ENCODE data around the gene STAT5A. TPM values are rescaled to one million over a fixed set of nuclear protein-coding genes. Genes with fewer than 3 reads are reported as not detected.

STAT5A gene
- total and polyA plus RNA-seq, 2 experiments from 2014 or later, result 2.3 to 18.1 TPM

GRCh38 chr17:42268236-42268635 lies 20.1 kb upstream of the STAT5A start:
- no peaks in the 10 kb centered on the region for H3K36me3 ChIP-seq (ENCODE audit: insufficient read depth)
- Mint-ChIP-seq H3K9me3 (no peaks in the 10 kb centered on the region; the same call in 2 of the 3 replicates), H3K36me3 (ENCODE audit: low read depth) (peaks cover 3% of the 10 kb centered on the region; the same call in 1 of the 3 replicates), H3K4me1 (peaks cover 28% of the 10 kb centered on the region), H3K27ac (no peak overlapping the region), H3K4me3 (no peak overlapping the region), H3K27me3 (ENCODE audit: insufficient read depth, low read depth, poor library complexity) (peaks cover 3% of the 10 kb centered on the region)
- H3K4me2 ChIP-seq, result no peak overlapping the region
- TF ChIP-seq ETS1 (IDR thresholded peaks at IDR 0.05) (no peak), EZH2 (IDR thresholded peaks at IDR 0.05; ENCODE audit: low read depth, unreplicated experiment) (no peak), NANOG (IDR thresholded peaks at IDR 0.05; ENCODE audit: borderline replicate concordance) (no peak), REST (IDR thresholded peaks at IDR 0.05; ENCODE audit: unreplicated experiment) (no peak), JUNB (IDR thresholded peaks at IDR 0.05; ENCODE audit: unreplicated experiment) (no peak), CTCF (conservative IDR thresholded peaks at IDR 0.05; ENCODE audit: low read depth in 2 of 2) (no peak), ZNF462 (CRISPR knock-in tag; IDR thresholded peaks at IDR 0.05) (no peak), POLR2AphosphoS5 (IDR thresholded peaks at IDR 0.05; ENCODE audit: low read depth) (no peak), ZNF114 (CRISPR knock-in tag; IDR thresholded peaks at IDR 0.05) (no peak), CREB1 (CRISPR knock-in tag; IDR thresholded peaks at IDR 0.05; ENCODE audit: low read depth) (no peak), EZH2phosphoT487 (IDR thresholded peaks at IDR 0.05; ENCODE audit: unreplicated experiment) (no peak), STAT1 (IDR thresholded peaks at IDR 0.05; ENCODE audit: unreplicated experiment) (no peak), ZNF331 (CRISPR knock-in tag; IDR thresholded peaks at IDR 0.05; ENCODE audit: low read depth) (no peak)
- no peak overlapping the region for H3K27ac ChIP-seq (ENCODE audit: low read depth)
- H4K20me1 ChIP-seq (replicated peaks; ENCODE audit: insufficient read depth), result peaks cover 5% of the 10 kb centered on the region; the same call in 1 of the 2 replicates
- H3K4me3 ChIP-seq, result no peak overlapping the region
- no peaks in the 10 kb centered on the region for H3K9me2 ChIP-seq (ENCODE audit: insufficient read depth)
- no peak for DNase-seq (ENCODE audit: low spot score)
- no peaks in the 10 kb centered on the region for H3F3A ChIP-seq (replicated peaks; ENCODE audit: low read depth)
- H2AFZ ChIP-seq, result no peak overlapping the region
- no peak for ATAC-seq
- peaks cover 93% of the 10 kb centered on the region for H3K79me2 ChIP-seq (replicated peaks; ENCODE audit: insufficient read depth)
- peaks cover 27% of the 10 kb centered on the region for H3K4me1 ChIP-seq (ENCODE audit: insufficient read depth)
- H3K27me3 ChIP-seq (ENCODE audit: insufficient read depth), result no peaks in the 10 kb centered on the region

Data from GM23338 (cell line).